Peyer's patch (tissue), 4 donors: ENCODE data around the gene ARG1. TPM values are rescaled to one million over a fixed set of nuclear protein-coding genes. Genes with fewer than 3 reads are reported as not detected.
"Not testable (repeated sequence)": the region's sequence is repeated elsewhere in the genome, so short reads cannot be mapped to it uniquely, and the experiment has no call there.

Experiments used
- DNase-seq, 3 donors: peaks; one replicate each; pipeline ENCODE4 v3.0.0-alpha.2; 2017 to 2019
- H3K27ac ChIP-seq, 4 donors: fragments of 200-600 bp; sonication (generic); one replicate each; pipeline ENCODE4 v1.5.1; 2016 to 2019
- H3K27me3 ChIP-seq, 2 donors: fragments of 200-600 bp; sonication (generic); one replicate each; pipeline ENCODE4 v1.5.1; 2019
- H3K36me3 ChIP-seq, 3 donors: fragments of 200-600 bp; sonication (generic); one replicate each; pipeline ENCODE4 v1.5.1; 2016 to 2019
- H3K4me1 ChIP-seq, 4 donors: fragments of 200-600 bp; sonication (generic); one replicate each; pipeline ENCODE4 v1.5.1; 2016 to 2019
- H3K4me3 ChIP-seq, 4 donors: fragments of 200-600 bp; sonication (generic); 1 replicate in 3 of 4; 2 replicates in 1 of 4; pipeline ENCODE4 v1.5.1; 2016 to 2019; ENCODE audit warnings: mild to moderate bottlenecking in 1 of 4
- H3K9me3 ChIP-seq, 4 donors: fragments of 200-600 bp; sonication (generic); one replicate each; pipeline ENCODE4 v1.5.1; 2016 to 2019; ENCODE audit warnings: mild to moderate bottlenecking in 1 of 4
- POLR2A ChIP-seq, 2 donors: fragments of 450-650 bp; IDR thresholded peaks; one replicate each; pipeline ENCODE4 v1.5.1; 2017; ENCODE audit warnings: antibody characterized with exemption in 2 of 2, mild to moderate bottlenecking in 2 of 2, moderate library complexity in 2 of 2
- total RNA-seq, 4 donors: library from RNA; depleted of rRNA; stranded (reverse); fragments of >200 nt; gene quantifications; one replicate each; pipeline ENCODE4 v1.1.0, GENCODE V29; 2016
- TF ChIP-seq, protein P1 (sequence below), 6 experiments: fragments of 450-650 bp in 4 of 6; fragments of 200-600 bp in 2 of 6; sonication (generic) in 1 of 6; IDR thresholded peaks; one replicate each; pipeline ENCODE4 v1.5.1; 2017 to 2019; ENCODE audit warnings: antibody characterized with exemption in 6 of 6, mild to moderate bottlenecking in 3 of 6, moderate library complexity in 1 of 6

ARG1 gene
- total RNA-seq: not detected

DNA sequence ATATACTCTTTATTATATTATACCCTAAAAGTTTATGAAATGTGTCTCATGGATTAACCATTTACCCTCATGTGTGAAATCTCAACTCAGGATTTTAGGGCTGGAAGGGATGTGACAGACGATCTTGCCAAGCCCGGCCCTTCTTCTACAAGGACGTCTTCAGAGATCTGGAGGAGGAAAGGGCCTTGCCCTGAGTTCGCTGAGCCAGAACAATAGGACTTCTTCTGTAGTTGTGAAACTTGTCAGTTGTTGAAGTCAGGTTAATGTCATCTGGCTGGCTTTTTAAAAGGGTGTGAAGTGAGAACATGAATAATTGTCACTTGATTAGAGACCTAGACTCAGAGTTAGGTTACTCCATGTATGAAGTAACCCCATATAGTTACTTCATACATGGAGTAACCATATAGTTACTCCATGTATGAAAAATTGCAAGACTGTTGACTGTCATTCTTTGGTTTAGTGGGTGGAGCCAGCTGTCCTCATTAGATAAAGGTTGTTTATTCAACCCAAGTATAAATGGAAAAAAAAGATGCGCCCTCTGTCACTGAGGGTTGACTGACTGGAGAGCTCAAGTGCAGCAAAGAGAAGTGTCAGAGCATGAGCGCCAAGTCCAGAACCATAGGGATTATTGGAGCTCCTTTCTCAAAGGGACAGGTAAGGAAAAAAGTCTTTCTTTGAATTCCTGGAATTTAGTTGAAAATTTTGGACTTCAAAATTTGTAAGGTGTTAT is at the start of gene ARG1:
Gene ARG1, plus strand, starts transcription at position 541 of the 730 bp plus-strand sequence. Its CDS starts 57 bp downstream, at position 598.
- no peaks in the 10 kb centered on the region for H3K27me3 ChIP-seq
- H3K9me3 ChIP-seq: no peaks in the 10 kb centered on the region
- DNase-seq: no peak
- peaks cover 0 to 10% (median 0%) of the 10 kb centered on the region in 3 donors for H3K36me3 ChIP-seq
- H3K4me3 ChIP-seq: peak within 1 kb of the TSS in 1 of 4 donors; percentile 2
- H3K4me1 ChIP-seq: no peaks in the 10 kb centered on the region
- no peak within 1 kb of the TSS for H3K27ac ChIP-seq
- TF ChIP-seq POLR2A (IDR thresholded peaks at IDR 0.05): no peak
- TF ChIP-seq, protein P1, sequence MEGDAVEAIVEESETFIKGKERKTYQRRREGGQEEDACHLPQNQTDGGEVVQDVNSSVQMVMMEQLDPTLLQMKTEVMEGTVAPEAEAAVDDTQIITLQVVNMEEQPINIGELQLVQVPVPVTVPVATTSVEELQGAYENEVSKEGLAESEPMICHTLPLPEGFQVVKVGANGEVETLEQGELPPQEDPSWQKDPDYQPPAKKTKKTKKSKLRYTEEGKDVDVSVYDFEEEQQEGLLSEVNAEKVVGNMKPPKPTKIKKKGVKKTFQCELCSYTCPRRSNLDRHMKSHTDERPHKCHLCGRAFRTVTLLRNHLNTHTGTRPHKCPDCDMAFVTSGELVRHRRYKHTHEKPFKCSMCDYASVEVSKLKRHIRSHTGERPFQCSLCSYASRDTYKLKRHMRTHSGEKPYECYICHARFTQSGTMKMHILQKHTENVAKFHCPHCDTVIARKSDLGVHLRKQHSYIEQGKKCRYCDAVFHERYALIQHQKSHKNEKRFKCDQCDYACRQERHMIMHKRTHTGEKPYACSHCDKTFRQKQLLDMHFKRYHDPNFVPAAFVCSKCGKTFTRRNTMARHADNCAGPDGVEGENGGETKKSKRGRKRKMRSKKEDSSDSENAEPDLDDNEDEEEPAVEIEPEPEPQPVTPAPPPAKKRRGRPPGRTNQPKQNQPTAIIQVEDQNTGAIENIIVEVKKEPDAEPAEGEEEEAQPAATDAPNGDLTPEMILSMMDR (IDR thresholded peaks at IDR 0.05): no peak

DNA sequence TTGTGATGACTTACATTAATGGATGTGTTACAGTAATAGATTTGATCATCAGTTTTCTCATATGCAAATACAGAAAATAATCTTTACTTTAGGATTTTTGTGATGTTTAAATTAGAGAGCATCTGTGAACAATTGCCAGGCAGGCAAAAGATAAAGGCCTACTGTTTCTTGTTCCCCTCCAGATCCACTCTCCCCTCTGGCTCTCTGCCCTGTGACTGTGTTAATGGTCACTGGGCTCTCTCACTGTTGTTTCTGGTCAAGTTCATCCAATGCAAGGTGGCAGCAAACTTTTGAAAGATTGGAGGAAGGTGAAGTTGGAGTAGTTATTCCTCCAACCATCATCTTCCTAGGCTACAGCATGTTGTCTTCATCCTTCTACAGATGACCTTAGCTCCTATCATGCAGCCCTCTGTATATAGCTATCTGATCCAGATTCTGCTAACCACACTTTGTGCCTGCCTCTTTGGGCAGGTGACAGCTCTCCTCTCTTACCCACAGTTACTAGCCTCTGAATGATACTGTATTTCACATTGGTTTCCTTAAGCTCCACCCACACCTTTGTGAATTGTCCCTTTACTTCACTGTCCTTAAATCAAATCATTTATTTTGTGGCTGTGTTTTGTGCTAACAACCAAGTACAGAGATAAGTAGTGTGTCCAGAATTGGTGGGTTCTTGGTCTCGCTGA is 48.9 kb upstream of the ARG1 start:
- no peak overlapping the region for H3K4me3 ChIP-seq
- H3K9me3 ChIP-seq: no peaks in the 10 kb centered on the region
- no peaks in the 10 kb centered on the region for H3K36me3 ChIP-seq
- no peak overlapping the region for H3K27ac ChIP-seq
- TF ChIP-seq POLR2A (IDR thresholded peaks at IDR 0.05): no peak
- TF ChIP-seq, protein P1 (IDR thresholded peaks at IDR 0.05): no peak
- no peak for DNase-seq
- H3K27me3 ChIP-seq: no peaks in the 10 kb centered on the region
- no peaks in the 10 kb centered on the region for H3K4me1 ChIP-seq

DNA sequence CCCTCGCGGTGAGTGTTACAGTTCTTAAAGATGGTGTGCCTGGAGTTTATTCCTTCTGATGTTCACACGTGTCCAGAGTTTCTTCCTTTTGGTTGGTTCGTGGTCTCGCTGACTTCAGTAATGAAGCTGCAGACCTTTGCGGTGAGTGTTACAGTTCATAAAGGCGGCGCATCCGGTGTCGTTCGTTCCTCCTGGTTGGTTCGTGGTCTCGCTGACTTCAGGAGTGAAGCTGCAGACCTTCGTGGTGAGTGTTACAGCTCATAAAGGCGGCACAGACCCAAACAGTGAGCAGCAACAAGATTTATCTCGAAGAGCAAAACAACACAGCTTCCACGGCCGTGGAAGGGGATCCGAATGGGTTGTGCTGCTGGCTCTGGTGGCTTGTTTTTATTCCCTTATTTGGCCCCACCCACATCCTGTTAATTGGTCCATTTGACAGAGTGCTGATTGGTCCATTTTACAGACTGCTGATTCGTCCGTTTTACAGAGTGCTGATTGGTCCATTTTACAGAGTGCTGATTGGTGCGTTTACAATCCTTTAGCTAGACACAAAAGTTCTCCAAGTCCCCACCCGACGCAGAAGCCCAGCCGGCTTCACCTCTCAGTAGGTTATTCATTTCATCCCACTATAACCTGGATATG is 48.2 kb upstream of the ARG1 start:
- Histone ChIP-seq H3K27me3 (no peaks in the 10 kb centered on the region), H3K9me3 (no peaks in the 10 kb centered on the region), H3K4me3 (no peak overlapping the region), H3K4me1 (no peaks in the 10 kb centered on the region), H3K27ac (no peak overlapping the region), H3K36me3 (no peaks in the 10 kb centered on the region)
- DNase-seq: no peak
- TF ChIP-seq, protein P1 (IDR thresholded peaks at IDR 0.05): no peak
- no peak for TF ChIP-seq POLR2A (IDR thresholded peaks at IDR 0.05)

DNA sequence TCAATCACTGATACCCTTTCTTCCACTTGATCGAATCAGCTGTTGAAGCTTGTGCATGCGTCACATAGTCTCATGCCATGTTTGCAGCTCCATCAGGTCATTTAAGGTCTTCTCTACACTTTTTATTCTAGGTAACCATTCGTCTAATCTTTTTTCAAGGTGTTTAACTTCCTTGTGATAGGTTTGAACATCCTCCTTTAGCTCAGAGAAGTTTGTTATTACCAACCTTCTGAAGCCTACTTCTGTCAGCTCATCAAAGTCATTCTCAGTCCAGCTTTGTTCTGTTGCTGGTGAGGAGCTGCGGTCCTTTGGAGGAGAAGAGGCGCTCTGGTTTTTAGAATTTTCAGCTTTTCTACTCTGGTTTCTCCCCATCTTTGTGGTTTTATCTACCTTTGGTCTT is 42.1 kb upstream of the ARG1 start:
- not testable (repeated sequence) for H3K9me3 ChIP-seq, H3K4me1 ChIP-seq, H3K4me3 ChIP-seq, DNase-seq, H3K36me3 ChIP-seq, H3K27me3 ChIP-seq, H3K27ac ChIP-seq

DNA sequence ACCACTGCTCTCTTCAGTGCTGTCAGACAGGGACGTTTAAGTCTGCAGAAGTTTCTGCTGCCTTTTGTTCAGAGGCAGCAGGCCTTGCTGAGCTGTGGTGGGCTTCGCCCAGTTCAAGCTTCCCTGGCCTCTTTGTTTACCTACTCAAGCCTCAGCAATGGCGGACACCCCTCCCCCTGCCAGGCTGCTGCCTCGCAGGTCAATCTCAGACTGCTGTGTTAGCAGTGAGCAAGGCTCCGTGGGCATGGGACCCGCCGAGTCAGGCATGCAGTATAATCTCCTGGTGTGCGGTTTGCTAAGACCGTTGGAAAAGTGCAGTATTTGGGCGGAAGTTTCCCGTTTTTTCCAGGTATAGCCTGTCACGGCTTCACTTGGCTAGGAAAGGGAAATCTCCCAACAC is 41.3 kb upstream of the ARG1 start:
- H3K4me3 ChIP-seq, H3K27me3 ChIP-seq, H3K27ac ChIP-seq, DNase-seq, H3K36me3 ChIP-seq, H3K4me1 ChIP-seq, H3K9me3 ChIP-seq: not testable (repeated sequence)

DNA sequence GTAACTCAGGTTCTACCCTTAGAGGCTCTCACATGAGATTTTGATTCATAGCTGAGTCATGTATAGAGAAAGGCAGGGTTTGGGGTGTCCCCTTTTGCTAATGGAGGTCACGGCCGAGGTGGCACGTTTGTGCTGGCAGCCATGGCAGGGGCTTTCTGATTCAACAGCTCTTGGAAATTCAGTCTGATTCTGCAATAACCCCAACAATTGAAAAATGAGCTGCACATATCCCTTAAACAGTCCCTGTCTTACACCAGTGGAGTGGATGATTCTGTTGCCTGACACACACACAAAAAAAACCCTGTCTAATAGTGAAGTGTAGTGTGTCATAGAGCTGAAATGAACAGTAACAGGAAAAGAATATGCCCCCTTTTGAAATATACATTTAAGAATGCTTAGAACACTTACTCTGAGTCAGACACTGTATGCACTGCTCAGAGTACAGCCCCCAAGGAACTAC is 40.4 kb upstream of the ARG1 start:
- H3K4me3 ChIP-seq: no peak overlapping the region
- H3K4me1 ChIP-seq: no peaks in the 10 kb centered on the region
- no peak overlapping the region for H3K27ac ChIP-seq
- no peak for DNase-seq
- no peaks in the 10 kb centered on the region for H3K9me3 ChIP-seq
- TF ChIP-seq POLR2A (IDR thresholded peaks at IDR 0.05): no peak
- TF ChIP-seq, protein P1 (IDR thresholded peaks at IDR 0.05): no peak
- no peaks in the 10 kb centered on the region for H3K27me3 ChIP-seq
- H3K36me3 ChIP-seq: no peaks in the 10 kb centered on the region

DNA sequence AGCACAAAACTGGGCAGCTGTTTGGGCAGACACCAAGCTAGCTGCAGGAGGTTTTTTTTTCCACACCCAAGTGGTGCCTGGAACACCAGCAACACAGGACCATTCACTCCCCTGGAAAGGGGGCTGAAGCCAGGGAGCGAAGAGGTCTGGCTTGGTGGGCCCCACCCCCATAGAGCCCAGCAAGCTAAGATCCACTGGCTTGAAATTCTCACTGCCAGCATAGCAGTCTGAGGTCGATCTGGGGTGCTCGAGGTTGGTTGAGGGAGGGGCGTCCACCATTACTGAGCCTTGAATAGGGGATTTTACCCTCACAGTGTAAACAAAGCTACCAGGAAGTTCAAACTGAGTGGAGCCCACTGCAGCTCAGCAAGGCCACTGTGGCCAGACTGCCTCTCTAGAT is 34.4 kb upstream of the ARG1 start:
- not testable (repeated sequence) for DNase-seq, H3K9me3 ChIP-seq

More for the DNA sequence above, 34.4 kb upstream of the ARG1 start:
- not testable (repeated sequence) for H3K4me1 ChIP-seq, H3K27me3 ChIP-seq, H3K36me3 ChIP-seq, H3K27ac ChIP-seq, H3K4me3 ChIP-seq
